ENCODE results near the gene POLG2. TPM values are rescaled to one million over a fixed set of nuclear protein-coding genes. Genes with fewer than 3 reads are reported as not detected.

Gene POLG2
- total and polyA plus RNA-seq, 2 of the 8 experiments (the other 6 are each of a cell fraction or from before 2014, with no cell fraction given): 9.7 to 34.3 TPM

GRCh38 chr17:64508683-64509082 lies 11.8 kb upstream of the POLG2 start:
- Histone ChIP-seq H3K4me2 (ENCODE audit: insufficient read depth in 1 of 2, low read depth in 2 of 2, low read length in 2 of 2) (peak overlapping the region; percentile 83 to 85), H3K4me3 (ENCODE audit: extremely low read depth in 1 of 4, insufficient read depth in 2 of 4, low read depth in 3 of 4, low read length in 4 of 4) (peak overlapping the region in 1 of 4 experiments; percentile 95; a peak in 3 of 8 replicates), H4K5ac (ENCODE audit: insufficient read length, low read depth, low read length) (no peak overlapping the region), H3K4ac (replicated peaks; ENCODE audit: insufficient read length, low read depth, low read length) (no peak overlapping the region), H2AK5ac (ENCODE audit: low read depth, low read length) (no peak overlapping the region), H3K79me2 (ENCODE audit: control insufficient read depth in 1 of 2, insufficient read depth in 2 of 2, low read length in 2 of 2) (peaks cover 31 to 85% of the 10 kb centered on the region in 2 experiments), H2BK20ac (ENCODE audit: low read length) (no peak overlapping the region), H3K9ac (replicated peaks in 1 of 4; ENCODE audit: extremely low read depth in 1 of 4, low read depth in 3 of 4, low read length in 3 of 4) (no peak overlapping the region), H3K9me3 (ENCODE audit: insufficient read depth in 2 of 2, low read depth in 1 of 2, low read length in 1 of 2) (no peaks in the 10 kb centered on the region), H3K23ac (ENCODE audit: insufficient read length) (no peak overlapping the region), H4K8ac (ENCODE audit: extremely low read depth, insufficient read depth, low read length) (no peak overlapping the region), H3K4me1 (replicated peaks in 1 of 4; ENCODE audit: control insufficient read depth in 3 of 4, insufficient read depth in 4 of 4, low read length in 3 of 4) (peaks cover 0 to 11% (median 2%) of the 10 kb centered on the region in 4 experiments; a peak in 5 of 7 replicates), H3K14ac (ENCODE audit: insufficient read length) (no peak overlapping the region), H2BK5ac (ENCODE audit: low read depth, low read length) (no peak overlapping the region), H2AFZ (ENCODE audit: low read length) (no peak overlapping the region), H2BK12ac (ENCODE audit: low read depth, low read length) (no peak overlapping the region), H3K27ac (ENCODE audit: low read depth, low read length) (no peak overlapping the region), H2BK15ac (ENCODE audit: low read length) (no peak overlapping the region), H3K27me3 (replicated peaks in 1 of 4; ENCODE audit: control insufficient read depth in 3 of 4, extremely low read depth in 1 of 4, insufficient read depth in 3 of 4, low read length in 3 of 4) (no peaks in the 10 kb centered on the region), H3K23me2 (ENCODE audit: low read depth, low read length) (peaks cover 4% of the 10 kb centered on the region; the same call in 1 of the 2 replicates), H4K91ac (replicated peaks; ENCODE audit: insufficient read length, low read length) (no peak overlapping the region), H3K79me1 (ENCODE audit: low read depth, low read length) (no peaks in the 10 kb centered on the region), H4K20me1 (replicated peaks in 1 of 2; ENCODE audit: control insufficient read depth in 1 of 2, insufficient read depth in 2 of 2, low read length in 2 of 2) (peaks cover 5 to 16% of the 10 kb centered on the region in 2 experiments), H3K18ac (ENCODE audit: extremely low read depth, low read length) (no peak overlapping the region), H3K56ac (replicated peaks; ENCODE audit: insufficient read length, low read depth, low read length) (no peak overlapping the region), H2BK120ac (replicated peaks; ENCODE audit: low read depth, low read length) (no peak overlapping the region), H3K36me3 (ENCODE audit: control insufficient read depth in 2 of 4, insufficient read depth in 4 of 4, low read length in 3 of 4) (peaks cover 6 to 61% (median 30%) of the 10 kb centered on the region in 4 experiments)
- FAIRE-seq (no peak), DNase-seq (ENCODE audit: low read depth in 1 of 2, low spot score in 2 of 2) (no peak)
- POLR2A ChIA-PET (ENCODE audit: partially characterized antibody): interaction anchor here (2.1 to 2.5 kb wide), 2 partner anchors 11 to 30 kb away, joined by 7 to 26 read pairs; partner anchors contain the start of gene POLG2
- TF ChIP-seq CBX8 (IDR thresholded peaks at IDR 0.05; ENCODE audit: borderline replicate concordance, low read depth, low read length) (no peak), SIN3A (conservative IDR thresholded peaks at IDR 0.05 in 1 of 2, IDR thresholded peaks at IDR 0.05 in 1 of 2; ENCODE audit: low read depth in 1 of 2, low read length in 2 of 2) (no peak), TCF12 (IDR thresholded peaks at IDR 0.05; ENCODE audit: low read depth, low read length) (no peak), BACH1 (IDR thresholded peaks at IDR 0.05; ENCODE audit: low read length) (no peak), KDM5A (IDR thresholded peaks at IDR 0.05; ENCODE audit: low read length) (no peak), NRF1 (IDR thresholded peaks at IDR 0.05; ENCODE audit: low read depth, low read length) (no peak), ATF2 (IDR thresholded peaks at IDR 0.05; ENCODE audit: low read length) (no peak), KDM4A (IDR thresholded peaks at IDR 0.05; ENCODE audit: low read depth, low read length, severe bottlenecking) (no peak), GTF2F1 (IDR thresholded peaks at IDR 0.05; ENCODE audit: borderline replicate concordance, low read depth, low read length) (no peak), SP2 (IDR thresholded peaks at IDR 0.05; ENCODE audit: low read length) (no peak)
- CTCF ChIA-PET (ENCODE audit: partially characterized antibody): interaction anchor here (2.4 kb wide), 1 partner anchor 17 kb away, joined by 11 read pairs; no protein-coding TSS in a partner anchor
- WGBS, 2 experiments (ENCODE audit: extremely low coverage in 1 of 2, insufficient coverage in 1 of 2, insufficient read length in 1 of 2, insufficient replicate concordance in 2 of 2, low coverage in 1 of 2, low lambda C conversion rate in 2 of 2, missing lambda C conversion rate in 1 of 2): 89% methylated on average over 2 of the region's 2 CpGs; no CpG with 5 or more reads in 1 of the 2 experiments
